SU-DHL-6 (cell line): ENCODE results near the gene NTN5.

ENCODE experiments used
- CTCF ChIP-seq: fragments of 200-600 bp; sonication (generic); IDR thresholded peaks from one replicate; pipeline ENCODE4 v1.5.1; 2017; ENCODE audit warnings: antibody characterized with exemption, mild to moderate bottlenecking, low read length, moderate library complexity; ENCODE audit not compliant: insufficient read depth, poor library complexity, severe bottlenecking
- EZH2phosphoT487 ChIP-seq: fragments of 200-600 bp; sonication (generic), shearing (Covaris generic); conservative IDR thresholded peaks from 2 replicates; pipeline ENCODE4 v1.6.1; 2018; ENCODE audit warnings: mild to moderate bottlenecking, antibody characterized with exemption, low read length, moderate library complexity, mixed read lengths

GRCh38 chr19:48715681-48716171, 42.9 kb upstream of the NTN5 start:
- TF ChIP-seq CTCF (no peak), EZH2phosphoT487 (no peak)
